ENCODE measurements around the gene IKZF2. TPM values are rescaled to one million over a fixed set of nuclear protein-coding genes. Genes with fewer than 3 reads are reported as not detected.

Gene IKZF2
- total RNA-seq, 1 donor from 2014 or later = 3.9 TPM

DNA sequence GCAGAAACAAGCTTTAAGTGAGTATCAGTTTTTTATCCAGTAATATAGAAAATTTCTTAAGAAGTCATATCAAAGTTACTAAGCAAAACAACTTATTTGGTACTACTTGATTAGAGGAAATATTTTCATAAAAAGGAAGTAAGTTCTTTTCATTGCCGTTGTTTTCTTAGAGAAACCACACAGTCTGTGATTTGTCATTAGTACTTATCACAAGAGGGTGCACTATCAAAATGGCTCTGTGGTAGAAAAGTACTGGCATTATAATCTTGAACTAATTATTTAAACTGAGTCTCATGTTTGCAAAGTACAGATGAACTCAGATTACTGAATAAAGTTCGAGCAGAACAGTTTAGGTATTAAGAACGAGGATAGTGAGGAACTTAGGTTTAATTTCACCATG, 93.4 kb downstream of the IKZF2 start:
- Histone ChIP-seq H3K27me3 (no peaks in the 10 kb centered on the region), H3K36me3 (no peaks in the 10 kb centered on the region), H3K4me3 (no peak overlapping the region), H3K4me1 (peaks cover 0 to 2% of the 10 kb centered on the region in 2 donors), H3K27ac (no peak overlapping the region), H3K9me3 (no peaks in the 10 kb centered on the region)
- TF ChIP-seq CTCF (IDR thresholded peaks at IDR 0.05) = no peak
- intact Hi-C loops (cut with DNase I) = no loop called here
- DNase-seq (ENCODE audit: low spot score in 2 of 2) = no peak

- peaks cover 3 to 23% of the 10 kb centered on the region in 2 donors for H3K36me3 ChIP-seq
- TF ChIP-seq CTCF (IDR thresholded peaks at IDR 0.05) = no peak
- intact Hi-C loops (cut with DNase I) = no loop called here
Observed at GRCh38 chr2:213046431-213046830, 105.0 kb downstream of the IKZF2 start.

GRCh38 chr2:213043566-213043965, 107.8 kb downstream of the IKZF2 start:
- Histone ChIP-seq H3K27ac (no peak overlapping the region), H3K4me1 (no peaks in the 10 kb centered on the region), H3K4me3 (no peak overlapping the region), H3K9me3 (no peaks in the 10 kb centered on the region), H3K27me3 (no peaks in the 10 kb centered on the region), H3K36me3 (peaks cover 3 to 16% of the 10 kb centered on the region in 2 donors)
- intact Hi-C loops (cut with DNase I) = no loop called here
- DNase-seq (ENCODE audit: low spot score in 2 of 2) = no peak
- TF ChIP-seq CTCF (IDR thresholded peaks at IDR 0.05) = no peak

More at GRCh38 chr2:213046431-213046830, 105.0 kb downstream of the IKZF2 start:
- no peak overlapping the region for H3K27ac ChIP-seq
- H3K4me1 ChIP-seq = no peaks in the 10 kb centered on the region
- no peak for DNase-seq (ENCODE audit: low spot score in 2 of 2)
- no peaks in the 10 kb centered on the region for H3K9me3 ChIP-seq
- H3K4me3 ChIP-seq = no peak overlapping the region
- H3K27me3 ChIP-seq = no peaks in the 10 kb centered on the region

DNA sequence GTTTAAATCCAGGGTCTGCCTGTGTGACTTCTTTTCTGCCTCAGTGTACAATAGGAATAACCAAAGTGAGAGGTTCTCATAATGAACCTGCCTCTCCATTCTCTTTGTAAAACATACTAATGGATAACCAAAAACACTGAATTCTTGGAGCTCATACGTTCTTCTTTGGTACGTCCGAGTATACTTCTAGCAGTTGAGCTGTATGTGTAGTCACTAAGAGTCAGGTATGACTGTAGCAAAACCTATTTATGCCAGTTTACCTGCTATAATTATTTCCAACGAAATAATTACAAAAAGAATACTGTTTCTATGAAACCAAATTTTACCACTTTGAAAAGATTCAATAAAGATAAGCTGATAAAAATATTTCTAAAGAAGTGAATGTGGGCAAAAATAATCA, 109.2 kb downstream of the IKZF2 start:
- intact Hi-C loops (cut with DNase I) = no loop called here
- Histone ChIP-seq H3K9me3 (no peaks in the 10 kb centered on the region), H3K4me1 (no peaks in the 10 kb centered on the region), H3K27me3 (no peaks in the 10 kb centered on the region), H3K36me3 (peaks cover 3 to 16% of the 10 kb centered on the region in 2 donors), H3K27ac (no peak overlapping the region), H3K4me3 (no peak overlapping the region)
- no peak for DNase-seq (ENCODE audit: low spot score in 2 of 2)
- TF ChIP-seq CTCF (IDR thresholded peaks at IDR 0.05) = no peak

DNA sequence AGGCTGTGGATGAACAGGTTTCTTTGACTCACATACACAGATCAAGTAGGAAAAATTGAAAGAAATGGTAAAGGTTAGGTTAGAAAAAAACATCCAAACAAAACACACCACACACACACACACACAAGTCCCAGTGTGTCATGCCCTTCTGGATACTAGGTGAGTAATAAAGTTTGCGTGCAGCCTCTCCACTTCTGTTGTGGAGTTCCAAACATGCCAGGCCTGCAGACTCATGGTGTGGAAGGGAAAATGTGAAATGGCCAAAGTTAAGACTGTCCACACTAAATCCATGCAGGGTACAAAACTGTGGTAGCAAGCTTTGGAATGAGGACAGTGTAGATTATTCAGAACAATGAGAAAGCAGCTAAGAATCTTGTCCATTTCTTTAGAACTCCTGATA, 114.6 kb downstream of the IKZF2 start:
- Histone ChIP-seq H3K27ac (no peak overlapping the region), H3K27me3 (no peaks in the 10 kb centered on the region), H3K4me3 (no peak overlapping the region), H3K9me3 (no peaks in the 10 kb centered on the region), H3K36me3 (no peaks in the 10 kb centered on the region), H3K4me1 (no peaks in the 10 kb centered on the region)
- DNase-seq (ENCODE audit: low spot score in 2 of 2) = no peak
- TF ChIP-seq CTCF (IDR thresholded peaks at IDR 0.05) = no peak
- intact Hi-C loops (cut with DNase I) = no loop called here

GRCh38 chr2:213034585-213034984, 116.8 kb downstream of the IKZF2 start:
- TF ChIP-seq CTCF (IDR thresholded peaks at IDR 0.05) = no peak
- no peak for DNase-seq (ENCODE audit: low spot score in 2 of 2)
- Histone ChIP-seq H3K9me3 (no peaks in the 10 kb centered on the region), H3K27me3 (no peaks in the 10 kb centered on the region), H3K4me3 (no peak overlapping the region), H3K36me3 (no peaks in the 10 kb centered on the region), H3K27ac (no peak overlapping the region), H3K4me1 (no peaks in the 10 kb centered on the region)
- intact Hi-C loops (cut with DNase I) = no loop called here
